H9 (cell line): ENCODE data around the gene SHH. TPM values are rescaled to one million over a fixed set of nuclear protein-coding genes. Genes with fewer than 3 reads are reported as not detected.

Experiments used
- DNase-seq: peaks from one replicate; pipeline ENCODE4 v3.0.0-alpha.2; 2017
- H2AFZ ChIP-seq: one replicate; pipeline ENCODE4 v1.6.1; 2013; ENCODE audit warnings: mild to moderate bottlenecking, low read length, control low read depth, moderate library complexity
- H2AK5ac ChIP-seq: 2 replicates; pipeline ENCODE4 v1.6.1; 2013; ENCODE audit warnings: low read length, control low read depth, mixed read lengths; ENCODE audit not compliant: insufficient read length
- H2BK120ac ChIP-seq: one replicate; pipeline ENCODE4 v1.6.1; 2013; ENCODE audit warnings: low read depth, mild to moderate bottlenecking, low read length, control low read depth, inconsistent platforms; ENCODE audit not compliant: poor library complexity, severe bottlenecking
- H2BK12ac ChIP-seq: 2 replicates; pipeline ENCODE4 v1.6.1; 2013; ENCODE audit warnings: low read length, control low read depth, mixed read lengths, low read depth; ENCODE audit not compliant: insufficient read length
- H2BK15ac ChIP-seq: 2 replicates; pipeline ENCODE4 v1.6.1; 2013; ENCODE audit warnings: low read depth, low read length, control low read depth
- H2BK20ac ChIP-seq: one replicate; pipeline ENCODE4 v1.6.1; 2013; ENCODE audit warnings: low read depth, mild to moderate bottlenecking, low read length, control low read depth, inconsistent platforms; ENCODE audit not compliant: poor library complexity, severe bottlenecking
- H2BK5ac ChIP-seq: 2 replicates; pipeline ENCODE4 v1.6.1; 2013; ENCODE audit warnings: low read length, control low read depth, mixed read lengths; ENCODE audit not compliant: insufficient read length
- H3K14ac ChIP-seq: 2 replicates; pipeline ENCODE4 v1.6.1; 2013; ENCODE audit warnings: low read length, control low read depth; ENCODE audit not compliant: insufficient read depth
- H3K18ac ChIP-seq: 2 replicates; pipeline ENCODE4 v1.6.1; 2013; ENCODE audit warnings: low read depth, mild to moderate bottlenecking, mixed read lengths, low read length, control low read depth; ENCODE audit not compliant: insufficient read length
- H3K23ac ChIP-seq: 2 replicates; pipeline ENCODE4 v1.6.1; 2013; ENCODE audit warnings: low read length, control low read depth, mixed read lengths, low read depth; ENCODE audit not compliant: insufficient read length
- H3K23me2 ChIP-seq: 2 replicates; pipeline ENCODE4 v1.6.1; 2013; ENCODE audit warnings: low read depth, mild to moderate bottlenecking, mixed read lengths, low read length, control low read depth; ENCODE audit not compliant: insufficient read length, poor library complexity, severe bottlenecking
- H3K27ac ChIP-seq: 2 replicates; pipeline ENCODE4 v1.5.1; 2013; ENCODE audit warnings: low read length, control low read depth, mixed read lengths, low read depth; ENCODE audit not compliant: insufficient read length
- H3K27me3 ChIP-seq: 2 replicates; pipeline ENCODE4 v1.6.1; 2013; ENCODE audit warnings: low read length, control low read depth, inconsistent platforms; ENCODE audit not compliant: insufficient read depth
- H3K4ac ChIP-seq: 2 replicates; pipeline ENCODE4 v1.6.1; 2013; ENCODE audit warnings: low read depth, mild to moderate bottlenecking, control low read depth, inconsistent platforms, low read length, moderate library complexity
- H3K4me1 ChIP-seq: 2 replicates; pipeline ENCODE4 v1.6.1; 2013; ENCODE audit warnings: low read length, control low read depth, inconsistent platforms; ENCODE audit not compliant: insufficient read depth
- H3K4me2 ChIP-seq: 2 replicates; pipeline ENCODE4 v1.6.1; 2013; ENCODE audit warnings: low read length, control low read depth, mixed read lengths; ENCODE audit not compliant: insufficient read length, insufficient read depth
- H3K56ac ChIP-seq: 2 replicates; pipeline ENCODE4 v1.6.1; 2013; ENCODE audit warnings: low read depth, mild to moderate bottlenecking, mixed read lengths, low read length, control low read depth; ENCODE audit not compliant: insufficient read length
- H3K79me1 ChIP-seq: 2 replicates; pipeline ENCODE4 v1.6.1; 2013; ENCODE audit warnings: low read depth, mild to moderate bottlenecking, moderate library complexity, low read length, control low read depth, inconsistent platforms; ENCODE audit not compliant: insufficient read depth, poor library complexity, severe bottlenecking
- H3K79me2 ChIP-seq: 2 replicates; pipeline ENCODE4 v1.6.1; 2013; ENCODE audit warnings: low read length, control low read depth, inconsistent platforms; ENCODE audit not compliant: insufficient read depth
- H3K9ac ChIP-seq: 2 replicates; pipeline ENCODE4 v1.6.1; 2013; ENCODE audit warnings: low read length, control low read depth, mixed read lengths; ENCODE audit not compliant: insufficient read length; ENCODE audit errors: extremely low read depth
- H3K9me3 ChIP-seq: one replicate; pipeline ENCODE4 v1.6.1; 2013; ENCODE audit warnings: low read depth, low read length, inconsistent platforms; ENCODE audit not compliant: control insufficient read depth
- H3T11ph ChIP-seq: one replicate; pipeline ENCODE4 v1.6.1; 2013; ENCODE audit warnings: mild to moderate bottlenecking, low read length, control low read depth, inconsistent platforms
- H4K20me1 ChIP-seq: one replicate; pipeline ENCODE4 v1.6.1; 2013; ENCODE audit not compliant: control insufficient read depth, insufficient read length, insufficient read depth
- H4K5ac ChIP-seq: 2 replicates; pipeline ENCODE4 v1.6.1; 2013; ENCODE audit warnings: low read depth, mild to moderate bottlenecking, mixed read lengths, low read length, control low read depth; ENCODE audit not compliant: insufficient read length
- H4K8ac ChIP-seq: replicated peaks from 2 replicates; pipeline ENCODE4 v1.6.1; 2013; ENCODE audit warnings: low read length, control low read depth, mixed read lengths, low read depth; ENCODE audit not compliant: insufficient read length
- H4K91ac ChIP-seq: 2 replicates; pipeline ENCODE4 v1.6.1; 2013; ENCODE audit warnings: low read depth, mild to moderate bottlenecking, moderate library complexity, mixed read lengths, low read length, control low read depth; ENCODE audit not compliant: insufficient read length
- H3K27ac Mint-ChIP-seq, 3 experiments: 2 replicates in 2 of 3; 3 replicates in 1 of 3; pipeline ENCODE4 v1.8.0; 2020 to 2021; ENCODE audit warnings: mixed read lengths in 3 of 3, mild to moderate bottlenecking in 1 of 3, moderate library complexity in 1 of 3
- H3K27me3 Mint-ChIP-seq: 2 replicates; pipeline ENCODE4 v1.8.0; 2021; ENCODE audit warnings: low read depth, mild to moderate bottlenecking, moderate library complexity, mixed read lengths
- H3K36me3 Mint-ChIP-seq, 3 experiments: 2 replicates in 2 of 3; 3 replicates in 1 of 3; pipeline ENCODE4 v1.8.0; 2020 to 2021; ENCODE audit warnings: low read depth in 3 of 3, mixed read lengths in 3 of 3; ENCODE audit not compliant: insufficient read depth in 1 of 3
- H3K4me1 Mint-ChIP-seq, 2 experiments: 2 replicates each; pipeline ENCODE4 v1.8.0; 2020; ENCODE audit warnings: mixed read lengths in 2 of 2
- H3K4me3 Mint-ChIP-seq, 2 experiments: 2 replicates in 1 of 2; 3 replicates in 1 of 2; pipeline ENCODE4 v1.8.0; 2020 to 2021; ENCODE audit warnings: mild to moderate bottlenecking in 2 of 2, mixed read lengths in 2 of 2, moderate library complexity in 1 of 2
- H3K9me3 Mint-ChIP-seq, 2 experiments: 2 replicates in 1 of 2; 3 replicates in 1 of 2; pipeline ENCODE4 v1.8.0; 2020; ENCODE audit warnings: mild to moderate bottlenecking in 2 of 2, mixed read lengths in 2 of 2, moderate library complexity in 1 of 2
- WGBS: extraction: QIAGEN DNeasy Blood & Tissue Kit; methylation state at CpG from one replicate; pipeline ENCODE4 v1.1.7; 2013; ENCODE audit warnings: missing lambda C conversion rate, low lambda C conversion rate, mixed read lengths; ENCODE audit not compliant: insufficient read length; ENCODE audit errors: extremely low coverage; 5-methylcytosine and 5-hydroxymethylcytosine counted together
- total RNA-seq: library from RNA; stranded (reverse); gene quantifications from 2 replicates; pipeline ENCODE4 v1.2.1, GENCODE V29; 2021
- TF ChIP-seq, protein P1 (sequence below): fragments of 200-600 bp; sonication (generic); conservative IDR thresholded peaks from 3 replicates; pipeline ENCODE4 v1.8.0; 2021; ENCODE audit warnings: antibody characterized with exemption, mild to moderate bottlenecking

The SHH gene
- total RNA-seq, 1 experiment from 2014 or later = 0.07 TPM

DNA sequence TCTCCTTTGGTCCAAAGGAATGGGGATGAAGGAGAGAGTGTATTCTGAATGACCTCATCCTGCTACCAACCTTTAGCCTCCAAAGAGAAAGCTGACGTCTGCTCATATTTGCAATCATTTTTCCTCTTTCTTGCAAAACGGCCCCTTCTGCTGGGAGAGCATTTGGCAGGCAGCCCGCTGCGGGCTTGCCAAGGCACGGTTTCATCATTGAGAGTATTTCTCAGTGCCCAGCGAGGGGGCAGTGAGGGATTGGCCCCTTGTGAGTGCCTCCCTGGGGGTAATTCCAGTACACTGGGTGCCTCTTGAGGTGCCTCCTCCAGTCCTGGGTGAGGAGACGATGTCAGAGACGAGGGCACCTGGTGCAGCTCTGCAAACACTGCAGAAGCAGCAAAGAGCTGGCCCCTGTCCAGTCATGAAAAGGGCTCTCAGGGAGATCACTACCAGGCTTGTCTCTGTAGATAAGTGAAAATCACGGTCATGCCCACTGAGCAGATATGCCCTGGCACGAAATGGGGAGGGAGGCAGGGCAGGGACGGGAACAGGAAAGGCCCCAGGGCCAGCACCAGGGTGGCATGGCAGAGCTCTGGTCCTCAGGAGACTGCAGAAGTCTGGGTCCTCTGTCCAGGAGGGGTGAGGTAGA lies 48.7 kb upstream of the SHH start:
- H3K4me1 ChIP-seq = no peaks in the 10 kb centered on the region
- Mint-ChIP-seq H3K36me3 (no peaks in the 10 kb centered on the region), H3K4me3 (no peak overlapping the region), H3K27ac (no peak overlapping the region), H3K27me3 (peaks cover 11% of the 10 kb centered on the region), H3K4me1 (peaks cover 0 to 2% of the 10 kb centered on the region in 2 experiments; a peak in 2 of 4 replicates), H3K9me3 (no peaks in the 10 kb centered on the region)
- no peak overlapping the region for H4K5ac ChIP-seq
- no peak overlapping the region for H4K91ac ChIP-seq
- TF ChIP-seq, protein P1, sequence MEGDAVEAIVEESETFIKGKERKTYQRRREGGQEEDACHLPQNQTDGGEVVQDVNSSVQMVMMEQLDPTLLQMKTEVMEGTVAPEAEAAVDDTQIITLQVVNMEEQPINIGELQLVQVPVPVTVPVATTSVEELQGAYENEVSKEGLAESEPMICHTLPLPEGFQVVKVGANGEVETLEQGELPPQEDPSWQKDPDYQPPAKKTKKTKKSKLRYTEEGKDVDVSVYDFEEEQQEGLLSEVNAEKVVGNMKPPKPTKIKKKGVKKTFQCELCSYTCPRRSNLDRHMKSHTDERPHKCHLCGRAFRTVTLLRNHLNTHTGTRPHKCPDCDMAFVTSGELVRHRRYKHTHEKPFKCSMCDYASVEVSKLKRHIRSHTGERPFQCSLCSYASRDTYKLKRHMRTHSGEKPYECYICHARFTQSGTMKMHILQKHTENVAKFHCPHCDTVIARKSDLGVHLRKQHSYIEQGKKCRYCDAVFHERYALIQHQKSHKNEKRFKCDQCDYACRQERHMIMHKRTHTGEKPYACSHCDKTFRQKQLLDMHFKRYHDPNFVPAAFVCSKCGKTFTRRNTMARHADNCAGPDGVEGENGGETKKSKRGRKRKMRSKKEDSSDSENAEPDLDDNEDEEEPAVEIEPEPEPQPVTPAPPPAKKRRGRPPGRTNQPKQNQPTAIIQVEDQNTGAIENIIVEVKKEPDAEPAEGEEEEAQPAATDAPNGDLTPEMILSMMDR = no peak
- no peaks in the 10 kb centered on the region for H3K27me3 ChIP-seq
- no peak overlapping the region for H2BK15ac ChIP-seq
- H3K9ac ChIP-seq = no peak overlapping the region
- no peak overlapping the region for H3K4ac ChIP-seq
- no peak overlapping the region for H2BK5ac ChIP-seq
- H2BK120ac ChIP-seq = no peak overlapping the region
- H2BK20ac ChIP-seq = no peak overlapping the region
- H3K56ac ChIP-seq = no peak overlapping the region
- WGBS = no CpG with 5 or more reads among the region's 11 CpGs
- no peak overlapping the region for H3K18ac ChIP-seq
- no peak overlapping the region for H3T11ph ChIP-seq
- H2AK5ac ChIP-seq = no peak overlapping the region
- H4K8ac ChIP-seq = no peak overlapping the region
- H3K79me2 ChIP-seq = no peaks in the 10 kb centered on the region
- no peak overlapping the region for H3K14ac ChIP-seq
- no peak overlapping the region for H3K23ac ChIP-seq
- H3K9me3 ChIP-seq = no peaks in the 10 kb centered on the region
- no peak overlapping the region for H3K4me2 ChIP-seq
- H2AFZ ChIP-seq = no peak overlapping the region
- H4K20me1 ChIP-seq = no peaks in the 10 kb centered on the region
- no peak overlapping the region for H2BK12ac ChIP-seq
- H3K27ac ChIP-seq = no peak overlapping the region
- no peak for DNase-seq
- no peaks in the 10 kb centered on the region for H3K23me2 ChIP-seq
- H3K79me1 ChIP-seq = no peaks in the 10 kb centered on the region
